ENCODE results near the gene GMPS.

GRCh38 chr3:155880286-155880685 lies 9.8 kb downstream of the GMPS start:
- TF ChIP-seq CTCF (IDR thresholded peaks at IDR 0.05; ENCODE audit: control extremely low read depth in 1 of 3, insufficient read depth in 1 of 3, low read depth in 1 of 3, low read length in 3 of 3) = no peak
- no peak for TF ChIP-seq KDM1A (IDR thresholded peaks at IDR 0.05; ENCODE audit: borderline replicate concordance, low read length)
- TF ChIP-seq EZH2 (IDR thresholded peaks at IDR 0.05; ENCODE audit: low read depth, low read length, severe bottlenecking) = no peak
- no peak for TF ChIP-seq RXRA (IDR thresholded peaks at IDR 0.05; ENCODE audit: insufficient read depth, low read depth, low read length)
- TF ChIP-seq PHF8 (conservative IDR thresholded peaks at IDR 0.05; ENCODE audit: low read depth, low read length) = no peak
- no peak for TF ChIP-seq TAF1 (IDR thresholded peaks at IDR 0.05; ENCODE audit: low read depth, low read length)
- TF ChIP-seq POLR2A (IDR thresholded peaks at IDR 0.05; ENCODE audit: control extremely low read depth in 1 of 2, low read depth in 2 of 2, low read length in 2 of 2) = no peak
- no peak for TF ChIP-seq TEAD4 (IDR thresholded peaks at IDR 0.05; ENCODE audit: low read depth, low read length)
- no peak for TF ChIP-seq POLR2AphosphoS5 (IDR thresholded peaks at IDR 0.05; ENCODE audit: low read depth, low read length)

All from H1 (cell line).